ENCODE measurements around the gene PFN4.

DNA sequence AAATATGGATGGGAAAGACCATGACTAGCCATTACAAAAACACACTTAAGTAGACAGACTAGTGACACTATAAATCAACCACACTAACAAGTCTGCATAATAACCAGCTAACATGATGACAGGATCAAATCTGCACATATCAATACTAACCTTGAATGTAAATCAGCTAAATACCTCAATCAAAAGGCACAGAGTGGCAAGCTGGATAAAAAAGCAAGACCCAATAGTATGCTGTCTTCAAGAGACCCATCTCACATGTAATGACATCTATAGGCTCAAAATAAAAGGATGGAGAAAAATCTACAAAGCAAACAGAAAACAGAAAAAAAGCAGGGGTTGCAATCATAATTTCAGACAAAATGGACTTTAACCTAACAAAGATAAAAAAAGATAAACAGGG, 16.3 kb downstream of the PFN4 start:
- TF ChIP-seq, protein P1, sequence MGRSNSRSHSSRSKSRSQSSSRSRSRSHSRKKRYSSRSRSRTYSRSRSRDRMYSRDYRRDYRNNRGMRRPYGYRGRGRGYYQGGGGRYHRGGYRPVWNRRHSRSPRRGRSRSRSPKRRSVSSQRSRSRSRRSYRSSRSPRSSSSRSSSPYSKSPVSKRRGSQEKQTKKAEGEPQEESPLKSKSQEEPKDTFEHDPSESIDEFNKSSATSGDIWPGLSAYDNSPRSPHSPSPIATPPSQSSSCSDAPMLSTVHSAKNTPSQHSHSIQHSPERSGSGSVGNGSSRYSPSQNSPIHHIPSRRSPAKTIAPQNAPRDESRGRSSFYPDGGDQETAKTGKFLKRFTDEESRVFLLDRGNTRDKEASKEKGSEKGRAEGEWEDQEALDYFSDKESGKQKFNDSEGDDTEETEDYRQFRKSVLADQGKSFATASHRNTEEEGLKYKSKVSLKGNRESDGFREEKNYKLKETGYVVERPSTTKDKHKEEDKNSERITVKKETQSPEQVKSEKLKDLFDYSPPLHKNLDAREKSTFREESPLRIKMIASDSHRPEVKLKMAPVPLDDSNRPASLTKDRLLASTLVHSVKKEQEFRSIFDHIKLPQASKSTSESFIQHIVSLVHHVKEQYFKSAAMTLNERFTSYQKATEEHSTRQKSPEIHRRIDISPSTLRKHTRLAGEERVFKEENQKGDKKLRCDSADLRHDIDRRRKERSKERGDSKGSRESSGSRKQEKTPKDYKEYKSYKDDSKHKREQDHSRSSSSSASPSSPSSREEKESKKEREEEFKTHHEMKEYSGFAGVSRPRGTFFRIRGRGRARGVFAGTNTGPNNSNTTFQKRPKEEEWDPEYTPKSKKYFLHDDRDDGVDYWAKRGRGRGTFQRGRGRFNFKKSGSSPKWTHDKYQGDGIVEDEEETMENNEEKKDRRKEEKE (IDR thresholded peaks at IDR 0.05; ENCODE audit: borderline replicate concordance in 1 of 2, control insufficient read depth in 1 of 2, low read depth in 2 of 2, low read length in 1 of 2) = no peak
- TF ChIP-seq, protein P2, sequence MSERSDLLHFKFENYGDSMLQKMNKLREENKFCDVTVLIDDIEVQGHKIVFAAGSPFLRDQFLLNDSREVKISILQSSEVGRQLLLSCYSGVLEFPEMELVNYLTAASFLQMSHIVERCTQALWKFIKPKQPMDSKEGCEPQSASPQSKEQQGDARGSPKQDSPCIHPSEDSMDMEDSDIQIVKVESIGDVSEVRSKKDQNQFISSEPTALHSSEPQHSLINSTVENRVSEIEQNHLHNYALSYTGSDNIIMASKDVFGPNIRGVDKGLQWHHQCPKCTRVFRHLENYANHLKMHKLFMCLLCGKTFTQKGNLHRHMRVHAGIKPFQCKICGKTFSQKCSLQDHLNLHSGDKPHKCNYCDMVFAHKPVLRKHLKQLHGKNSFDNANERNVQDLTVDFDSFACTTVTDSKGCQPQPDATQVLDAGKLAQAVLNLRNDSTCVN (CRISPR knock-in tag; IDR thresholded peaks at IDR 0.05) = no peak
- TF ChIP-seq EHMT2 (IDR thresholded peaks at IDR 0.05) (no peak), NFYB (IDR thresholded peaks at IDR 0.05; ENCODE audit: extremely low read depth, insufficient read length) (no peak), ZNF639 (CRISPR knock-in tag; conservative IDR thresholded peaks at IDR 0.05 in 1 of 2, IDR thresholded peaks at IDR 0.05 in 1 of 2) (no peak), FOXM1 (IDR thresholded peaks at IDR 0.05; ENCODE audit: low read depth) (no peak), FOXM1 (CRISPR knock-in tag; IDR thresholded peaks at IDR 0.05; ENCODE audit: low read depth) (no peak), REST (IDR thresholded peaks at IDR 0.05; ENCODE audit: borderline replicate concordance) (no peak), REST (CRISPR knock-in tag; IDR thresholded peaks at IDR 0.05; ENCODE audit: low read depth) (no peak), CTCF (IDR thresholded peaks at IDR 0.05 in 2 of 3, conservative IDR thresholded peaks at IDR 0.05 in 1 of 3; ENCODE audit: insufficient read depth in 2 of 3, low read depth in 1 of 3, low read length in 3 of 3) (no peak), ZBTB8A (IDR thresholded peaks at IDR 0.05; ENCODE audit: partially characterized antibody) (no peak), PRMT5 (CRISPR knock-in tag; IDR thresholded peaks at IDR 0.05) (no peak), ZNF583 (CRISPR knock-in tag; IDR thresholded peaks at IDR 0.05) (no peak), RBM34 (IDR thresholded peaks at IDR 0.05; ENCODE audit: borderline replicate concordance, insufficient read depth, low read length) (no peak)
- TF ChIP-seq, protein P3, sequence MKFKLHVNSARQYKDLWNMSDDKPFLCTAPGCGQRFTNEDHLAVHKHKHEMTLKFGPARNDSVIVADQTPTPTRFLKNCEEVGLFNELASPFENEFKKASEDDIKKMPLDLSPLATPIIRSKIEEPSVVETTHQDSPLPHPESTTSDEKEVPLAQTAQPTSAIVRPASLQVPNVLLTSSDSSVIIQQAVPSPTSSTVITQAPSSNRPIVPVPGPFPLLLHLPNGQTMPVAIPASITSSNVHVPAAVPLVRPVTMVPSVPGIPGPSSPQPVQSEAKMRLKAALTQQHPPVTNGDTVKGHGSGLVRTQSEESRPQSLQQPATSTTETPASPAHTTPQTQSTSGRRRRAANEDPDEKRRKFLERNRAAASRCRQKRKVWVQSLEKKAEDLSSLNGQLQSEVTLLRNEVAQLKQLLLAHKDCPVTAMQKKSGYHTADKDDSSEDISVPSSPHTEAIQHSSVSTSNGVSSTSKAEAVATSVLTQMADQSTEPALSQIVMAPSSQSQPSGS (CRISPR knock-in tag; IDR thresholded peaks at IDR 0.05) = no peak
